Hepatocyte (in vitro differentiated cells): Measurements from ENCODE around the gene KRTAP5-1. TPM values are rescaled to one million over a fixed set of nuclear protein-coding genes. Genes with fewer than 3 reads are reported as not detected.

Experiments
- DNase-seq: peaks from one replicate; pipeline ENCODE4 v3.0.0-alpha.2; 2016; ENCODE audit warnings: low spot score
- H2AFZ ChIP-seq: fragments of 200-600 bp; sonication (generic); 2 replicates; pipeline ENCODE4 v1.6.0; 2016; ENCODE audit warnings: antibody characterized with exemption, mild to moderate bottlenecking
- H3K27ac ChIP-seq: fragments of 200-600 bp; sonication (generic); 2 replicates; pipeline ENCODE4 v1.5.1; 2016; ENCODE audit warnings: mild to moderate bottlenecking
- H3K27me3 ChIP-seq: fragments of 200-600 bp; sonication (generic); 2 replicates; pipeline ENCODE4 v1.6.1; 2016
- H3K36me3 ChIP-seq: fragments of 200-600 bp; sonication (generic); replicated peaks from 2 replicates; pipeline ENCODE4 v1.5.1; 2016; ENCODE audit warnings: low read depth; ENCODE audit not compliant: insufficient read depth
- H3K4me1 ChIP-seq: fragments of 200-600 bp; sonication (generic); 2 replicates; pipeline ENCODE4 v1.5.1; 2016; ENCODE audit warnings: mild to moderate bottlenecking, moderate library complexity; ENCODE audit not compliant: insufficient read depth
- H3K4me2 ChIP-seq: fragments of 200-600 bp; sonication (generic); 2 replicates; pipeline ENCODE4 v1.6.0; 2016
- H3K4me3 ChIP-seq: fragments of 200-600 bp; sonication (generic); 2 replicates; pipeline ENCODE4 v1.5.1; 2016; ENCODE audit warnings: mild to moderate bottlenecking
- H3K79me2 ChIP-seq: fragments of 200-600 bp; sonication (generic); 2 replicates; pipeline ENCODE4 v1.6.0; 2017; ENCODE audit warnings: mild to moderate bottlenecking
- H3K9me2 ChIP-seq: fragments of 200-600 bp; sonication (generic); replicated peaks from 2 replicates; pipeline ENCODE4 v1.6.0; 2017; ENCODE audit warnings: mild to moderate bottlenecking; ENCODE audit not compliant: insufficient read depth
- H3K9me3 ChIP-seq: fragments of 200-600 bp; sonication (generic); 2 replicates; pipeline ENCODE4 v1.5.1; 2016; ENCODE audit warnings: low read depth, mild to moderate bottlenecking
- H4K20me1 ChIP-seq: fragments of 200-600 bp; sonication (generic); 2 replicates; pipeline ENCODE4 v1.6.0; 2016; ENCODE audit warnings: mild to moderate bottlenecking; ENCODE audit not compliant: insufficient read depth, poor library complexity, severe bottlenecking
- CTCF ChIP-seq: fragments of 200-600 bp; sonication (generic); IDR thresholded peaks from 2 replicates; pipeline ENCODE4 v1.5.1; 2016; ENCODE audit warnings: antibody characterized with exemption, mild to moderate bottlenecking; ENCODE audit not compliant: poor library complexity
- EZH2 ChIP-seq: fragments of 200-600 bp; sonication (generic); IDR thresholded peaks from 2 replicates; pipeline ENCODE4 v1.6.1; 2016; ENCODE audit warnings: antibody characterized with exemption, mild to moderate bottlenecking, borderline replicate concordance
- EZH2phosphoT487 ChIP-seq: fragments of 200-600 bp; sonication (generic); IDR thresholded peaks from one replicate; pipeline ENCODE4 v1.6.1; 2018; ENCODE audit warnings: antibody characterized with exemption, mild to moderate bottlenecking, low read depth, moderate library complexity; ENCODE audit not compliant: unreplicated experiment, severe bottlenecking
- WGBS: methylation state at CpG from one replicate; pipeline ENCODE4 v1.1.6; 2016; ENCODE audit warnings: low lambda C conversion rate; ENCODE audit errors: missing lambda C conversion rate; 5-methylcytosine and 5-hydroxymethylcytosine counted together
- polyA plus RNA-seq: library from polyadenylated mRNA; unstranded; fragments of >200 nt; fragmentation: Nextera tagmentation; extraction: Ambion mirVana; gene quantifications from 2 replicates; pipeline ENCODE4 v1.2.1, GENCODE V29; 2016
- total RNA-seq: library from RNA; depleted of rRNA; stranded (reverse); fragments of >200 nt; gene quantifications from 2 replicates; pipeline ENCODE4 v1.2.3, GENCODE V29; 2014

The KRTAP5-1 gene
- total and polyA plus RNA-seq, 2 experiments from 2014 or later, result not detected

DNA sequence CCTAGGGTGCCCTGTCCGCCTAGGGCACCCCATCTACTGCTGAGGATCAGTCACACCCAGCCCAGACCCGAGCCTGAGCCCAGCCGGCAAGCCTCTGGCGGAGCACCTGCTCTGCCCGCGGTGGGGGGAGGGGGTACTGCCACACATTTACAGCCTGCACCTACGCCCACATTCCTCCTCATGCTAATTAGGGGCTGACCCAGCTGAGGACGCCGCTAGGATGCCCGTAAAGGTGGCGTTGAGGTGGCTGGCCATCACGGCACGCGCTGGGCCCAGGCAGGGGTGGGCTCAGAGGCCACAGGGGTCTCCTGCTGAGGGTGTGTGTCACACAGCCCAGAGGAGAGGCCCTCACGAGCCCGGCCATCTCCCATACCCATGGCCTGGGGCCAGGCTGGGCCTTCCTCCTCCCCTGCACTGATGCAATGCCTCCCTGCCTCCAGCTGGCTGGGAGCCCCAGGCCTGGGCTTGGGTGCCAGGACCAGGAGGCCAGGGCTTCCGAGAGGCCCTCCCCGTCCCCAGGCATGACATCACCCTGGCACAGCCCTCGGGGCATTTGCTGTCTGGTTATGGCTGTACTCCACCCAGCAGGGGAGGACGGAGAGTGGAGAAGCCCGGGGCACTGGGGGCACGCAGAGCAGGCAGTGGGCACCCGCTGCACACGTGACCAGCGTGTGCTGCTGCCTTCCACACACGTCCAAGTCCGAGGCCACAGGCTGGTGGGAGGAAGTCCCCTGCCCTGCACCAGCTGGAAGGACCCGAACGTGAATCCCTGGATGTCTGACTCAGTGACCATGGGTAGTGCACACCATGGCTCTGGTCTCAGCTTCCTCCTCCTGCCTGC is 25.8 kb downstream of the KRTAP5-1 start:
- Histone ChIP-seq H3K4me2 (peak overlapping the region; percentile 5), H3K79me2 (no peaks in the 10 kb centered on the region), H4K20me1 (no peaks in the 10 kb centered on the region), H3K9me3 (no peaks in the 10 kb centered on the region), H3K9me2 (no peaks in the 10 kb centered on the region), H3K4me1 (peaks cover 40% of the 10 kb centered on the region), H2AFZ (no peak overlapping the region), H3K27ac (peak overlapping the region; percentile 66), H3K36me3 (no peaks in the 10 kb centered on the region), H3K4me3 (no peak overlapping the region), H3K27me3 (no peaks in the 10 kb centered on the region)
- peak; percentile 67 for DNase-seq
- 79% methylated on average over 29 of the region's 29 CpGs for WGBS
- no peak for TF ChIP-seq CTCF
- no peak for TF ChIP-seq EZH2
- TF ChIP-seq EZH2phosphoT487, result no peak

DNA sequence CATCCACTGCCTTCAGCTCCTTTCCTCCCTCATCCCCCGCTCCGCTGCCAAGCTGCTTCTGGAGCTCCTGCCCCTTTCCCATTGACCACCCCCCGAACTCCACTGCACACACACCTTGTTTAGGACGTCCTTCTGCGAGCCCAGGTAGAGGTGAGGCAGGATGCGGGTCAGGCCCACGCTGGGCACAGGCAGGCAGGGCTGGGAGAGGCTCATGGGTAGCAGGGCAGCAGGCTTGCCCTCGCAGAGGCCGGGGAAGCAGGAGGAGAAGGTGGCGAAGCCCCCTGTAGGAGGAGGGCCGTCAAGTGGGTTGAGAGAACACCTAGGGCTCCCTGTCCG is 26.3 kb downstream of the KRTAP5-1 start:
- Histone ChIP-seq H3K4me3 (no peak overlapping the region), H4K20me1 (no peaks in the 10 kb centered on the region), H3K27ac (peak overlapping the region; percentile 66), H3K27me3 (no peaks in the 10 kb centered on the region), H3K79me2 (no peaks in the 10 kb centered on the region), H3K9me3 (no peaks in the 10 kb centered on the region), H3K9me2 (no peaks in the 10 kb centered on the region), H3K4me1 (peaks cover 41% of the 10 kb centered on the region), H2AFZ (no peak overlapping the region), H3K36me3 (no peaks in the 10 kb centered on the region), H3K4me2 (peak overlapping the region; percentile 5)
- TF ChIP-seq CTCF (no peak), EZH2 (no peak), EZH2phosphoT487 (no peak)
- WGBS, result 82% methylated on average over 8 of the region's 12 CpGs
- no peak for DNase-seq

- Histone ChIP-seq H3K4me1 (peaks cover 43% of the 10 kb centered on the region), H4K20me1 (no peaks in the 10 kb centered on the region), H3K36me3 (no peaks in the 10 kb centered on the region), H3K79me2 (no peaks in the 10 kb centered on the region), H3K9me3 (no peaks in the 10 kb centered on the region), H3K27me3 (no peaks in the 10 kb centered on the region), H3K27ac (peak overlapping the region; percentile 76), H3K4me3 (no peak overlapping the region), H3K4me2 (peak overlapping the region; percentile 5), H2AFZ (no peak overlapping the region), H3K9me2 (no peaks in the 10 kb centered on the region)
- WGBS, result 73% methylated on average over 16 of the region's 29 CpGs
- no peak for TF ChIP-seq CTCF
- DNase-seq, result peak; percentile 71
Measured at GRCh38 chr11:1557904-1558774, 26.9 kb downstream of the KRTAP5-1 start.
